ENCODE measurements around the gene TTLL11. TPM values are rescaled to one million over a fixed set of nuclear protein-coding genes. Genes with fewer than 3 reads are reported as not detected.

TTLL11 gene
- total RNA-seq, 4 donors from 2014 or later = 7.9 to 14.4 (median 9.7) TPM

- DNase-seq = peak in 1 of 2 donors; percentile 21
- peaks cover 7 to 14% of the 10 kb centered on the region in 2 donors for H3K4me1 ChIP-seq
- H3K9me3 ChIP-seq = no peaks in the 10 kb centered on the region
- TF ChIP-seq, protein P1, sequence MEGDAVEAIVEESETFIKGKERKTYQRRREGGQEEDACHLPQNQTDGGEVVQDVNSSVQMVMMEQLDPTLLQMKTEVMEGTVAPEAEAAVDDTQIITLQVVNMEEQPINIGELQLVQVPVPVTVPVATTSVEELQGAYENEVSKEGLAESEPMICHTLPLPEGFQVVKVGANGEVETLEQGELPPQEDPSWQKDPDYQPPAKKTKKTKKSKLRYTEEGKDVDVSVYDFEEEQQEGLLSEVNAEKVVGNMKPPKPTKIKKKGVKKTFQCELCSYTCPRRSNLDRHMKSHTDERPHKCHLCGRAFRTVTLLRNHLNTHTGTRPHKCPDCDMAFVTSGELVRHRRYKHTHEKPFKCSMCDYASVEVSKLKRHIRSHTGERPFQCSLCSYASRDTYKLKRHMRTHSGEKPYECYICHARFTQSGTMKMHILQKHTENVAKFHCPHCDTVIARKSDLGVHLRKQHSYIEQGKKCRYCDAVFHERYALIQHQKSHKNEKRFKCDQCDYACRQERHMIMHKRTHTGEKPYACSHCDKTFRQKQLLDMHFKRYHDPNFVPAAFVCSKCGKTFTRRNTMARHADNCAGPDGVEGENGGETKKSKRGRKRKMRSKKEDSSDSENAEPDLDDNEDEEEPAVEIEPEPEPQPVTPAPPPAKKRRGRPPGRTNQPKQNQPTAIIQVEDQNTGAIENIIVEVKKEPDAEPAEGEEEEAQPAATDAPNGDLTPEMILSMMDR (IDR thresholded peaks at IDR 0.05) = no peak
- no peak for TF ChIP-seq POLR2A (IDR thresholded peaks at IDR 0.05)
- 70 to 76% methylated on average over 8 of the region's 11 CpGs for WGBS, 2 donors
- no peaks in the 10 kb centered on the region for H3K27me3 ChIP-seq
- intact Hi-C loops (cut with DNase I) = loop anchor here (10.0 kb wide), 1 partner anchor 56 kb away; no protein-coding TSS in a partner anchor
- no peaks in the 10 kb centered on the region for H3K36me3 ChIP-seq
- no peak overlapping the region for H3K4me3 ChIP-seq (replicated peaks in 1 of 3)
- H3K27ac ChIP-seq = no peak overlapping the region
Observed at GRCh38 chr9:121820286-121821005, 272.7 kb downstream of the TTLL11 start.

- Histone ChIP-seq H3K27me3 (no peaks in the 10 kb centered on the region), H3K4me3 (replicated peaks in 1 of 3) (no peak overlapping the region), H3K4me1 (peaks cover 7 to 14% of the 10 kb centered on the region in 2 donors), H3K9me3 (no peaks in the 10 kb centered on the region), H3K27ac (no peak overlapping the region), H3K36me3 (no peaks in the 10 kb centered on the region)
- WGBS, 2 donors = 29 to 48% methylated on average over 18 to 20 of the region's 20 CpGs
- peak in 1 of 2 donors; percentile 71 for DNase-seq
- no peak for TF ChIP-seq POLR2A (IDR thresholded peaks at IDR 0.05)
- TF ChIP-seq, protein P1 (IDR thresholded peaks at IDR 0.05) = no peak
- intact Hi-C loops (cut with DNase I) = loop anchor here (10.0 kb wide), 1 partner anchor 55 kb away; no protein-coding TSS in a partner anchor
Observed at GRCh38 chr9:121819428-121820231, 273.5 kb downstream of the TTLL11 start.

- Histone ChIP-seq H3K4me1 (peaks cover 7 to 14% of the 10 kb centered on the region in 2 donors), H3K9me3 (no peaks in the 10 kb centered on the region), H3K27me3 (no peaks in the 10 kb centered on the region), H3K27ac (no peak overlapping the region), H3K36me3 (no peaks in the 10 kb centered on the region), H3K4me3 (replicated peaks in 1 of 3) (no peak overlapping the region)
- DNase-seq = no peak
- WGBS, 2 donors = 94% methylated on average over 10 to 12 of the region's 12 CpGs
- TF ChIP-seq, protein P1 (IDR thresholded peaks at IDR 0.05) = no peak
- no peak for TF ChIP-seq POLR2A (IDR thresholded peaks at IDR 0.05)
- intact Hi-C loops (cut with DNase I) = no loop called here
Observed at GRCh38 chr9:121818841-121819427, 274.2 kb downstream of the TTLL11 start.

DNA sequence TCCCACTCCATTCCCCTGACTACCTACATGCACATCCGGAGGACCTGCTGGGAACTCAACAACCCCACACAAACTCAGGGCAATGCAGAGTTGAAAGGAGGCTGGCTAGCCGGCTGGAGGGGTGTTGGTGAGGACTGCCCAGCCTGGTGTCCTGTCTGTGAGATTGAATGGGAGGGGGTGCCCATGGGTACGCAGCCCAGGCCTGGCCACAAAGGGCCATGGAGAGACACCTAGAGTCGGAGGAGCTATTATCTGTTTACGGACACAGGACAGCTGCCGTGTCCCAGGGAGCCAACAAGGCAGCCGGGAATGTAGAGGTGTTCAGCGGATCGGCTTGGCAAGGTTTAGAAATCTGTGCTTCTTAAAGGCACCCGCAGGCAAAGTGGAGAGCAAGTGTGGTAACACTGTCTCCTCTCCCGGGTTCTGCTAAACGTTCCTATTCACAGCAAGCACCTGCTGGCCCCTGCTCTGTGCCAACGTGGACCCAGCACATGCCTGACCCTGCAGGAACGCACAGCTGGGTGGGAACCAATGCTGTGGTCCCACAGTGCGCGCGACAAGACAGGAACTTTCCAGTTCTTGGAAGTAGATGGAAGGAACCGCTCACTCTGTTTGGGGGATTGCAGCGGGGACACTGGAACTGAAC, 275.0 kb downstream of the TTLL11 start:
- WGBS, 2 donors = 80 to 94% methylated on average over 19 of the region's 19 CpGs
- no peaks in the 10 kb centered on the region for H3K36me3 ChIP-seq
- H3K9me3 ChIP-seq = no peaks in the 10 kb centered on the region
- no peak for DNase-seq
- H3K27ac ChIP-seq = no peak overlapping the region
- peaks cover 7 to 14% of the 10 kb centered on the region in 2 donors for H3K4me1 ChIP-seq
- TF ChIP-seq, protein P1 (IDR thresholded peaks at IDR 0.05) = no peak
- TF ChIP-seq POLR2A (IDR thresholded peaks at IDR 0.05) = no peak
- intact Hi-C loops (cut with DNase I) = no loop called here
- H3K4me3 ChIP-seq (replicated peaks in 1 of 3) = no peak overlapping the region
- H3K27me3 ChIP-seq = no peaks in the 10 kb centered on the region
